Measurements from ENCODE around the gene FMO3. TPM values are rescaled to one million over a fixed set of nuclear protein-coding genes. Genes with fewer than 3 reads are reported as not detected.

Gene FMO3
- polyA plus RNA-seq, 1 donor (not counting 4 experiments of a cell fraction or from before 2014, with no cell fraction given) = not detected

GRCh38 chr1:171134204-171134923, 43.7 kb downstream of the FMO3 start:
- no peaks in the 10 kb centered on the region for H3K27me3 ChIP-seq (ENCODE audit: control insufficient read depth, extremely low read depth, insufficient read depth, low read length)
- no peak overlapping the region for H3K9ac ChIP-seq (ENCODE audit: control insufficient read depth, extremely low read depth, insufficient read depth, low read length)
- no peaks in the 10 kb centered on the region for H3K79me2 ChIP-seq (ENCODE audit: control insufficient read depth, insufficient read depth, low read length)
- no peaks in the 10 kb centered on the region for H3K9me3 ChIP-seq (ENCODE audit: control insufficient read depth, low read depth, low read length)
- no peaks in the 10 kb centered on the region for H3K36me3 ChIP-seq (ENCODE audit: control insufficient read depth in 2 of 2, extremely low read depth in 1 of 2, insufficient read depth in 2 of 2, low read length in 2 of 2)
- H3K27ac ChIP-seq (ENCODE audit: control insufficient read depth, insufficient read depth, low read length) = no peak overlapping the region
- H3K9me1 ChIP-seq (ENCODE audit: control insufficient read depth, extremely low read depth, insufficient read depth, low read length) = no peaks in the 10 kb centered on the region
- no peak for DNase-seq (ENCODE audit: low read depth, low spot score)
- no peak overlapping the region for H2AFZ ChIP-seq (ENCODE audit: control insufficient read depth, low read length)
- dilution Hi-C loops (cut with MboI; ENCODE audit: extremely low pct_ligation_motif_present, low sequenced_read_pairs) = no loop called here
- TF ChIP-seq EZH2 (IDR thresholded peaks at IDR 0.05; ENCODE audit: low read length) = no peak
- no peak for TF ChIP-seq CTCF (optimal IDR thresholded peaks at IDR 0.05 in 1 of 3, IDR thresholded peaks at IDR 0.05 in 1 of 3, conservative IDR thresholded peaks at IDR 0.05 in 1 of 3; ENCODE audit: extremely low read depth in 1 of 3, insufficient read depth in 2 of 3, low read length in 3 of 3)
- no peaks in the 10 kb centered on the region for H3K4me1 ChIP-seq (ENCODE audit: control insufficient read depth, extremely low read depth, insufficient read depth, low read length)
- no peak overlapping the region for H3K4me2 ChIP-seq (ENCODE audit: control insufficient read depth, extremely low read depth, insufficient read depth, low read depth, low read length)
- H4K20me1 ChIP-seq (ENCODE audit: control insufficient read depth, extremely low read depth, insufficient read depth, low read length) = no peaks in the 10 kb centered on the region
- no peak for FAIRE-seq
- H3K4me3 ChIP-seq (ENCODE audit: control insufficient read depth in 2 of 3, extremely low read depth in 1 of 3, insufficient read depth in 2 of 3, low read depth in 1 of 3, low read length in 3 of 3) = no peak overlapping the region

GRCh38 chr1:171137580-171137979, 46.9 kb downstream of the FMO3 start:
- Histone ChIP-seq H4K20me1 (ENCODE audit: control insufficient read depth, extremely low read depth, insufficient read depth, low read length) (no peaks in the 10 kb centered on the region), H3K9ac (ENCODE audit: control insufficient read depth, extremely low read depth, insufficient read depth, low read length) (no peak overlapping the region), H2AFZ (ENCODE audit: control insufficient read depth, low read length) (no peak overlapping the region), H3K4me2 (ENCODE audit: control insufficient read depth, extremely low read depth, insufficient read depth, low read depth, low read length) (no peak overlapping the region), H3K9me1 (ENCODE audit: control insufficient read depth, extremely low read depth, insufficient read depth, low read length) (no peaks in the 10 kb centered on the region), H3K4me3 (ENCODE audit: control insufficient read depth in 2 of 3, extremely low read depth in 1 of 3, insufficient read depth in 2 of 3, low read depth in 1 of 3, low read length in 3 of 3) (no peak overlapping the region), H3K27me3 (ENCODE audit: control insufficient read depth, extremely low read depth, insufficient read depth, low read length) (no peaks in the 10 kb centered on the region), H3K79me2 (ENCODE audit: control insufficient read depth, insufficient read depth, low read length) (no peaks in the 10 kb centered on the region), H3K27ac (ENCODE audit: control insufficient read depth, insufficient read depth, low read length) (no peak overlapping the region), H3K9me3 (ENCODE audit: control insufficient read depth, low read depth, low read length) (no peaks in the 10 kb centered on the region), H3K4me1 (ENCODE audit: control insufficient read depth, extremely low read depth, insufficient read depth, low read length) (no peaks in the 10 kb centered on the region), H3K36me3 (ENCODE audit: control insufficient read depth in 2 of 2, extremely low read depth in 1 of 2, insufficient read depth in 2 of 2, low read length in 2 of 2) (no peaks in the 10 kb centered on the region)
- FAIRE-seq = no peak
- DNase-seq (ENCODE audit: low read depth, low spot score) = no peak
- dilution Hi-C loops (cut with MboI; ENCODE audit: extremely low pct_ligation_motif_present, low sequenced_read_pairs) = no loop called here
- TF ChIP-seq EZH2 (IDR thresholded peaks at IDR 0.05; ENCODE audit: low read length) = no peak
- TF ChIP-seq CTCF (optimal IDR thresholded peaks at IDR 0.05 in 1 of 3, IDR thresholded peaks at IDR 0.05 in 1 of 3, conservative IDR thresholded peaks at IDR 0.05 in 1 of 3; ENCODE audit: extremely low read depth in 1 of 3, insufficient read depth in 2 of 3, low read length in 3 of 3) = no peak

All from keratinocyte (primary cell).